GM21367 (cell line): ENCODE measurements around the gene NMUR2.

Source experiments
- ATAC-seq: cut with Tn5 transposase; IDR thresholded peaks from one replicate; pipeline ENCODE4 v1.9.1; 2021; ENCODE audit not compliant: unreplicated experiment

The NMUR2 gene, protein sequence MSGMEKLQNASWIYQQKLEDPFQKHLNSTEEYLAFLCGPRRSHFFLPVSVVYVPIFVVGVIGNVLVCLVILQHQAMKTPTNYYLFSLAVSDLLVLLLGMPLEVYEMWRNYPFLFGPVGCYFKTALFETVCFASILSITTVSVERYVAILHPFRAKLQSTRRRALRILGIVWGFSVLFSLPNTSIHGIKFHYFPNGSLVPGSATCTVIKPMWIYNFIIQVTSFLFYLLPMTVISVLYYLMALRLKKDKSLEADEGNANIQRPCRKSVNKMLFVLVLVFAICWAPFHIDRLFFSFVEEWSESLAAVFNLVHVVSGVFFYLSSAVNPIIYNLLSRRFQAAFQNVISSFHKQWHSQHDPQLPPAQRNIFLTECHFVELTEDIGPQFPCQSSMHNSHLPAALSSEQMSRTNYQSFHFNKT

DNA sequence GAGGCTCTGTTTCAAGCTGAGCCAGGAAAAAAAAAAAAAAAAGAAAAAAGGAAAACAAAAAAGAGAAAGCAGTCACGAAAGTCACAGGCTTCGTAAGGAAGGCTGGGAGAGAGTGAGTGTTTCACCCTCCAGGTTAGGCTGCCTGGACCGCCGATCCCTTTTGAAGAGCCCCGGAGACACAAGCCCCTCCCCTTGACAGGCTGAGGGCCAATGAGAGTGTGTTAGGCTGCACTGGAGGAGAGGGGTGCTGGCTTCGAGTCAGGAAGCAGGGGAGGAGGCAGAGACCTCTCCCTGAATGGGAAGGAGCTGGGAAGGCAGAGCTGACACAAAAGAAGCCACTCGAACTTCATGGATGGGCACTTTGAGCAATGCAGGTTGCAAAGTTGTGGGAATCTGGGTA lies at the start of gene NMUR2:
Gene NMUR2 (minus strand): TSS at position 135 of the 400 bp plus-strand sequence. CDS start 166 bp downstream, outside the sequence.
- ATAC-seq, result no peak

DNA sequence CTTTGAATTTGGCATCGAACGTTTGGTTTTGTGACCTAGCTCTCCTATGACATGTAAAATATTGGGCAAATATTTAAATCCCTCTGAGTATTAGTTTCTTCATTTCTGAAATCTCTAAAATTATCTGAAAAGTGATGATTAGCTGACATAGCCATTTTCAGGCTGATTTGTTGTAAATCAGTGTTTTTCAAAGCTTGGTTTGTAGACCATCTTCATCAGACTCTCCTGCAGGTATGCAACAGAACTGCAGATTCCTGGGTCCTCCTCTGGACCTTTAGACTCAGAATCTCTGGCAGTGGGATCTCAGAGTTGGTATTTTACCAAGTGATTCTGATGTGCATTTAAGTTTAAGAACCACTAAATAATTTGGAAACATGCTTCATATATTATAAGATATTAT lies 38.9 kb upstream of the NMUR2 start:
- no peak for ATAC-seq

DNA sequence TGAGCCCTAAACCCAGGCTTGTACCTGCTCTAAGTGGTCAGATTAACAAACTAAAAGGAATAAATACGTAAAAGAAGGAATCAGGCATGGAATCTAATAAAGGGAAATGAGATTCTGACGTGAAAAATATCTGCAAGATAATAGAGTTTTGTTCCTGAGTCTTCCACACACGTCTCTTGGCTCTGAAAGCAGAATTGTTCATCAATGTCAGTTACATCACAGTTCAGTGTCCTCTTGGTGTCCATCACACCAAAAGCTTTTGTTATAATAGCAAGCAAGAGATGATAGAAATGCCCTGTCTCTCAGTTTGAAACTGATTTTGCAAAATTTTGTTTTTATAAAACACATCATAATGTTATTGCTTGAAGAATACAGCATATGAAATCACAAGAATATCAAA lies 34.7 kb upstream of the NMUR2 start:
- ATAC-seq, result no peak

DNA sequence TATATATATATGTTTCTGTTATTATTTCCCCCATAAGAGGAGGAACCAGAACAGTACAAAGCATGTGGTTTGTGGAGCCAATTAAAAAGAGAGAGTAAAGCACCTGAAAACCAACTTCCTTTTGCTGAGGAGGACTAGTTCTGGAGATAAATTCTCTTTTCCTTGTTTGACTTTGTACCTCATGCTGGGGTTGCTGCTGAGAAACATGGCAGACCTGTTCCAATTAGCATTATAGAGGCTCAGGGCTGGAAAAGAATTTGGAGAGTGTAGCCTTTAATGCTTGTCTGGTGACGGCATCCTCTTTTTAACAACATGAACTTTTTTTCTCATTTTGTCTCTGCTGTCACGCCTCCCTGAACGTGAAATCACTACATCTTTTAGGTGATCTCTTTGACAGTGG lies 32.8 kb upstream of the NMUR2 start:
- ATAC-seq, result no peak

DNA sequence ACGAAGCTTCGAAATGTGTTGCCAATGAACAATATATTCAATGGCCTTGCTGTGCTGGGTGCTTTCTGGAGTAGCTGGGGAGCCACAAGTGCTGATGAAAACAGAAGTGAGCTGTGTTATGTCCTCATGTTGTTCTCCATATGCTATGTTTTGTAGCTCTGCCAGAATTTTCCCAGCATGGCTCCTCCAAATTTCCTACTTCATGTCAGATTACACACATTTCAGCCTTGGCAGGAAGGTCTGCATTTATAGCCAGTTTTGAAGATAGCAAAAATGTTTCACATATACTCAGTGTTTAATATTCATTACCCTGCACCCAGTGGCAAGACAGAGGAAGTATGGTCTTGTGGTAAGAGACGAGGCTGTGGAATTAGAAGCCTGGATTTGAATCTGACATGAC lies 22.6 kb upstream of the NMUR2 start:
- no peak for ATAC-seq

DNA sequence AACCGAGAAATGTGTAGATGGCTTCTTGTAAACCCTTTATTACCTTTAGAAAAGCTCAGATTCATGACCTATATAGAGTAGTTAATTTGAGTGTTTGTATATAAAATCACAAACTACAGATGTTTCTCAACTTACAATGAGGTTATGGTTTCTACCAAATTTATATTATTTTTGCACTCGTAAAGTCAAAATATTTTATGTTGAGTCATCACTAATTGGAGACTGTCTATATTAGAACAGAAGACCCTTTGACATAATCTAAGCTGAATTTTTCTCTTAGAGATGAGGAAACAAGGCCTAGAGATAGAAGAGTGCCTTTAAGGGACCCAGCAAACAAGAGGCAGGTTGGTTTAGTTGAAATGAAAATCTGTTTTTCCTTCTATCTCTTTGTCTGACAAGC lies 20.0 kb upstream of the NMUR2 start:
- ATAC-seq, result no peak

DNA sequence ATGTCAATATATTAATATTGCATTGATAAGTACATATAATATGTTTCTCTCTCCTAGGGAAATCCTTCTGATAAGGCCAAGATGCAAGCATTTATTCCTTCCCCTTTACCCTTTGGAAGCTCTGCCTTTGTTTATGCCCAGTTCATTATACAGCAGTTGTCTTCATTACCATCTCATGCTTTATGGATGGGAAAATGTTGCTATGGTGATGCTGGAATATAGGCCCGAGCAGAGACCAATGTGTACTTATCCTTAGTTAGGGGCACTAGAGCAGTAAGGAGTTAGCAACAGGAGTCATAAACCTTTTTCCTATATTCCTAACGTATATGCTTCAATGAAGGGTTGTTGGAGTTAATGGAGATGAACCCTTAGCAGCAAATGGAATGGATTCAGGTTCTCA lies 19.4 kb upstream of the NMUR2 start:
- ATAC-seq, result no peak

DNA sequence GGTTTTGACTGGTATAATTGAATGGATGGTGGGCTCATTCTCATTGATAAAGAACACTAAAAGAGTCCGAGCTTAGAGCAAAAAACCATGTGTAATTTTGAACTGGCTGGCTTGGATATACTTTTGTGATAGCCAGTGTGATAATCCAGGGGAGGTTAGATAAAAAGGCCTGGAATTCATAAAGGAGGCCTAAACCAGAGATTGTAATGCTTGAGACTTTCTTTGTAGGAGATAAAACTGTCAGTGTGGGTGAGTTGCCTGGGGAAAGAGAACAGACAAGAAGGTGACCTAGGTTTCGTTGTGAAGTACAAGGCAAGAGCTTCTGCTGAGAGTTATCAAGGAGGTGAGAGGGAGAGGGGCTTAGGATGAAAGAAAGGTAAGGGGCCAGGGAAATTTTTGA lies 17.0 kb upstream of the NMUR2 start:
- ATAC-seq, result no peak

DNA sequence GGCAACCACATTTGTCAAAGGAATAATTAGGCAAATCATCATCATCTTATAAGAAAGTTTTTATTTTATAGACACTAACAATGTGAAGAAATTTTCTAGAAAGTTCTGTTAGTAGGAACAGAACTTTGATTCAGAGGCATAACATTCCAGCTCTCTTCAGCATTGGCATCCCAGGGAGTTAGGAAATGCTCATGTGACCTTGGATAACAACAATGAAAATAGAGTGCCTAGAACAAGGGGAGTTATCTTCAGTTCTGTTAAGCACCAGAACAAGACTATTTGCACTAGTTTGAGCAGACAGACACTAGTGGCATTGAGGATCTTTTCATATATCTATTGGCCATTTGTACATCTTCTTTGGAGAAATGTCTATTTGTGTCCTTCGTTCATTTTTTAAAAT lies 7.0 kb upstream of the NMUR2 start:
- ATAC-seq, result no peak

DNA sequence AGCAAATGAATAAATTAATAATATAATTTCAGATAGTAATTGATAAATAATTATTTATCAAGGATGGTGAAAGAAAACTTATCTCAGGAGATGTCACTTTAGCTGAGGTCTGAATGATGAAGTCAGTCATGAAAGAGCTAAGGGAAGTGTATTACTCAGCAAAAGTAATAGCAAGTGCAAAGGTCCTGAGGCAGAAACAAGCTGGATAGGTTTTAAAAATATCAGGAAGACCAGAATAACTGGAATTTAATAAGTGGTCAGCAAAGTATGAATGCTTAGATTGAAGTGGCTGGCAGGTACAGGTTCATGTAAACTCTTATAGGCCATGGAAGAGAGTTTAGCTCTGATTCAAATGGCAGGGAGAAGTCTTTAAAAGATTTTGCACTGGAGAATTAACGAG lies 1.0 kb upstream of the NMUR2 start:
- ATAC-seq, result no peak

DNA sequence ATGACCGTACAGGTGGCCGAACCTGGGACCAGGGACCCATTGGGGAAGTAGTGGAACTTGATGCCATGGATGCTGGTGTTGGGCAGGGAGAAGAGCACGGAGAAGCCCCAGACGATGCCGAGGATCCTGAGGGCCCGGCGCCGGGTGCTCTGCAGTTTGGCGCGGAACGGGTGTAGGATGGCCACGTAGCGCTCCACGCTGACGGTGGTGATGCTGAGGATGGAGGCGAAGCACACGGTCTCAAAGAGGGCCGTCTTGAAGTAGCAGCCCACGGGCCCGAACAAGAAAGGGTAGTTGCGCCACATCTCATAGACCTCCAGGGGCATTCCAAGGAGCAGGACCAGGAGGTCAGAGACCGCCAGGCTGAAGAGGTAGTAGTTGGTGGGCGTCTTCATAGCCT lies 585 bp downstream of the NMUR2 start:
- ATAC-seq, result no peak

DNA sequence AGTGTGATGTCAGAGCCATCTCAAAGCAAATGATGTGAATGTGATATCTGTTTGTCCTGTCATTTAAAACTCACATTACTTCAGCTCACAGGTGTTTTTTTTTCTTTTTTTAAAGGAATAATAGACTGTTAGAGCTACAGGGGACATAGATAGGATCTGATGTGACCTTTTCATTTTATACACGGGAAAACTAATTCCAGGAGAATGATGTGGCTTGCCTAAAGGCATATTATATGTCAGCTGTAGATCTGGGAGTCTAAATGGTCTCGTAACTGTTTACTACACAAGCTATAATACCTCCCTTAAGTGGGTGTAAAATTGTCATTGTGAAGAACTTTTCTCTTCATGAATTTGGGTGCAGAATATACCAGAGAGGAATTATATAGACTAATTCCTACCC lies 2.0 kb downstream of the NMUR2 start:
- ATAC-seq, result no peak

DNA sequence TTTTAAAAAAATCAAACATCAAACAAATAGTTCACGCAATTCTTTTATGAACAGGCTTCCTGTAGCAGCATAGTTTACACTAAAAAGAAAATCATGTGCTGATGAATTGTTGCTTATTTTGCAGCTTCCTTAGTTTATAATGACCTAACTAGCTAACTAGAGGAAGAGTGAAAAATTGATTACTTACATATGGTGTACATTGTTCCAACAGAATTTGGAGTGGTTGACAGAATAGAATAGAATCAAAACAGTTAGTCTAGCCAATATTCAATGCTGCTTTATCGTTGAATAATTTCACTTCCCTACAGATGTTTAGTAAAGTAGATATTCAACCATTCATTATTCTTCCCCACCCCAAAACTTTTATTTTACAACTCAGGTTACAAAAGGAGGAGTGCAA lies 4.2 kb downstream of the NMUR2 start:
- no peak for ATAC-seq

DNA sequence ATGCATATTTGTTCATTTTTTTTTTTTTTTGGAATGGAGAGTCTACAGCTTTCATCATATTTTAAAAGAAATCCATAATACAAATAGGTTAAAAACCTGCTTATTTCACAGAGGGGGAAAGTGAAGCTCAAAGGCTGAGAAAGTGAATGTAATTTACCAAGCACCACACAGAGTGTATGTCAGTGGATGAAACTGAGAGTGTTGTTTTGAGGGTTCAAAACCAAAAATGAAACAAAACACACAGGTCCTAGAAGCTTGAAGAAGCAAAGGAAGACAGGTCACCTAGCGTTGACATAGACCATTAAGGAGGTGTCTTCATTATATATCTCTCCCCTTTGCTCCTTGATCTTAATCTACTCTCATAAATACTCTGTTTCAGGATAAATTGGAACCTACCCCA lies 7.5 kb downstream of the NMUR2 start:
- peak; percentile 64 for ATAC-seq

DNA sequence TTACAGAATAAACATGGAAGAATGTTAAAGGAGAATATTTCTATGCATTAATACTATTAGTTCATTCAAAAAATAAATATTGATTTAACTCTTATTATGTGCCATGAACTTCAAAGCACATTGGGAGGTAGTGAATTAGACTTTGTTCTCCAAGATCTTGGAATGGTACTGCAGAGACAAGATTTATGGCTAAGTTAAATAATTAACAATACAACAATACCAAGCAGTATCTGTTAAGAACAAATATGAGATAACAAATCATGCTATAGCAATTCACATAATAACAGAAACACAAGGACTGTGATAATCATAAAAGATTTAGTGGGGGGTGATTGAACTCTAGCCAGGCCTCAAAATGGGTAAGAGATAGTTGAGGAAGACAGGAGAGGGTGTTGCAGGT lies 11.6 kb downstream of the NMUR2 start:
- ATAC-seq, result no peak

DNA sequence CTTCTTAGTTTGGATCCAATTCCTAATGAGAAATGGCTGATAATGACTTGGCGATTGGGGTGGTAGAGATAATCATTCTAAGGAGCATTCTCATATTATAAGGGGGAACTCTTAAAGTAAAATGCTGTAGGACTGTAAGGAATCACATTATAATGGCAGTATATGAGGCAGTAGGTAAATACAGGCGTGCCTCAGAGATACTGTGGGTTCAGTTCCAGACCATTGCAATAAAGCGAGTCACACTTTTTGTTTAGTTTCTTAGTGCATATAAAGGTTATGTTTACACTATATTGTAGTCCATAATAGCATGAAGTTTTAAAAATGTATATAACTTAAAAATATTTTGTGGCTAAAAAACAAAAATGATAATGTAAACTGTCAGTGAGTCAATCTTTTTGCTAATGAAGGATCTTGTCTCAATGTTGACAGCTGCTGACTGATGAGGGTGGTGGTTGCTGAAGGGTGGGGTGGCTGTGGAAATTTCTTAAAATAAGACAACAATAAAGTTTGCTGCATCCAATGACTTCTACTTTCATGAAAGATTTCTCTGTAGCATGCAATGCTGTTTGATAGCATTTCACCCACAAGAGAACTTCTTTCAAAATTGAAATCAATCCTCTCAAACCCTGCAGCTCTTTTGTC lies 15.8 kb downstream of the NMUR2 start:
- ATAC-seq, result no peak

DNA sequence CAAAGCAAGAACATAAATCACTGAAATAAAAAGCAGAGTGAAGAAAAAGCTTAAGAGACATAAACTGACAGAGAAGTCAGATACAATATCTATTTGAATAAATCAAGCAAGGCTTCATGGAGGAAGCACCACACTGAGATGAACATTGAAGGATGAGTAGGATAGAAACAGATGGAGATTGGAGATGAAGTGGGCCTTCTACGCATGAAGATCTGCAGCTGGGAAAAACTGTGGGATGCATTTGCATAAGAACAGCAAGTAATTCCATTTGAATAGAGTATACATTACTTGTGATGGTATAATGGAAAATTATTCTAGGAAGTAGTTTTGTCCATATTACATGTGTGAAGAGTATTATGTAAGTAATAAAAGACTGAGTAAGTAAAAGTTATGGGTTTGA lies 16.5 kb downstream of the NMUR2 start:
- no peak for ATAC-seq

DNA sequence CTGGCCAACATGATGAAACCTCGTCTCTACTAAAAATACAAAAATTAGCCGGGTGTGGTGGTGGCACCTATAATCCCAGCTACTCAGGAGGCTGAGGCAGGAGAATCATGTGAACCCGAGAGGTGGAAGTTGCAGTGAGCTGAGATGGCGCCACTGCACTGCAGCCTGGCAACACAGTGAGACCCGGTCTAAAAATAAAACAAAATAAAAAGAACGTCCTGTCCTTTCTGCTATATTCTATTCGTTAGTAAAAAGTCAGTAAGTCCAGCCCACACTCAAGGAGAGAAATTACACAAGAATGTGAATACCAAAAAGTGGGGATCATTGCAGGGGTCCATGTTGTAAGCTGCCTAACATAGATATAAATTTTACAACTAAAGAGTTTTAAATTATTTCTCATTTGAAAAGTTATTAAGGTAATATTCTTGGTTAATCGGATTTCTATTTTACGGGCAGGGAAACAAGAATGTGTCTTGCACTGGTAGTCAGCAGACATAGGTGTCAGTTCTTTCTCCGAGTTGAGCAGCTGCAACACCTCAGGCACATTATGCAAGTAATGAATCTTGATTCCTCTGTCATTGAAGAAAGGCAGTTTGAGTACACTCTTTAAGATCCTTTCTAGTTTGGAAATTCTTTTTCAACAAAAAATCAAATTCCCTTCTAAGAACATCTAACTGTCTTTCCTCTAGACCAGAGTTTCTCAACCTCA lies 24.5 kb downstream of the NMUR2 start:
- no peak for ATAC-seq

DNA sequence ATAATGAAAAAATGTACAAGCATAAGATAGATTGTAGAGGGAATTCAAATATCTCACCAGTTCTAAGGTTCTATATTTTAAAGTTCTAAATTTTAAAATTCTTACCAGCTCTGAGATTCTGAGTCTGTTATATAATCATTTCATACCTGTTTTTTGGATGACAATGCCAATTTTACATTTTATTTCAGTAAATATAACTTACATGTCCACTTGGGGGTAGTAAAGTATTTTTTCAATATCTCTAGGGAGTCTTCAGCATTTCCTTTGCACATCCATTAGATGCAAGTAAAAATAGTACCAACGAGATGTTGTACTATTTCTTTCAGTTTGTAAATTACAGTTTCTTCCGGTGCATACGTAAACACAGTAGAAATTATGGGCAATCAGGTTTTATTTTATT lies 25.7 kb downstream of the NMUR2 start:
- ATAC-seq, result no peak

DNA sequence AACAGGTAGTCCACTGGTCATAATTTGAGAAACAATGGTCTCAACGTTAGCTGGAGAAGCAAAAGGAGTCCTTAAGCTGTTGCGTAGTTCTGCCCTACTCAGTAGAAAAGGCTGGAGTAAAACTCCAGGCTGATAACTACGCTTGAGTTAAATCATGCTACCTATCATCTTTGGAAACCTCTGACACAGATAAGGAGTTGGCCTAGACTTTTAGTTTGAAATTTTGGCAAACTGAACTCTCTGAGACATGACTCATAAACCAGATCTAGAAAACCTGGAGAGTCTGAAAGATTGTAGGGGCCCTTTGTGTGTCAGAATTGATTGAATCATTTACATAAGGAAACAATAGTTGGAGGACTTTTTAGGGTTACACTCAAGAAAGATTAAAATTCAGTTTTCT lies 26.3 kb downstream of the NMUR2 start:
- ATAC-seq, result no peak

DNA sequence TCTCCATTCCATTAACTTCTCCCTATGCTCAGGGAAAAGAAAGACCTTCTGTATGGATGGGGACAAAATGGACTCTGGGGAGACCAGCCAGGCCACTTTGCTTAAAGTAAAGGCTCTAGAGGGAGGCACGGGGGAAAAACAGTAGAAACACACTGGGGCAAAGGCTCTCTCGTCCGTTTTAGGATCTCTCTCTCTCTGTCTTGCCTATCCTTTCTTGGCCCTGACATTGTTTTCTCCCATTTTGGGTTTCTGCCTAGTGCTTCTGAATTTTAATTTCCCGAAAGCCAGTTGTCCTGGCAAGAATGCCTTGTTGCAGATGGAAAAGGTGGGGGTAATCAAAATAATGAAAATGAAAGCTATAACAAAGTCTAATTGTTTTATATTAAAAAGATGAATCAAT lies 28.2 kb downstream of the NMUR2 start:
- ATAC-seq, result no peak

DNA sequence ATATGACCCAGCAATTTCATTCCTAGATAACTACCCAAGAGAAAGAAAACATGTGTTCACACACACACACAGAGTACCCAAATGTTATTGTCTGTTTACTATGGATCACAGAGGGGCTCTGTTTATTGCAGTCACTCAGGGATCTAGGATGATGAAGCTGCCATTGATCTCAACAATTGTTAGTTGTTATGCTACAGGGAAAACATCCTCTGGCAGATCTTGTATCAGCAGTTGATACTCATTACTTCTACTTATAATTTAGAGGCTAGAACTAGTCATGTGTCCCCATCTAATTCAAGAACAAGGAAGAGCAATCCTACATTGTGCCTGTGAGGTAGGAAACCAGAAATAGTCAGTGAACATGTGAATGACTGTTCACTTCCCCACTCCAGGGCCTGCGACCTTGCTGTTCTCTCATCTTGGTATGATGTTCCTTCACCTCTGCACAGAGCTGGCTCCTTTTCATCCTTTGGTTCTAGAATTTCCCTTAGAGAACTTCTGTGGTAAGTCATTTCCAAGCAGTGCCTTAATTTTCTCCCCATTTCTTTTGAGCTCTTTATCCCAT lies 30.3 kb downstream of the NMUR2 start:
- ATAC-seq, result no peak
